Activated T-cell treated with anti-CD3 and anti-CD28 coated beads for 1 hour (primary cell): ENCODE data around the gene MX2.

Source experiments
- DNase-seq: peaks from one replicate; pipeline ENCODE4 v3.0.0-alpha.2; 2020; ENCODE audit warnings: low read depth

MX2 gene

DNA sequence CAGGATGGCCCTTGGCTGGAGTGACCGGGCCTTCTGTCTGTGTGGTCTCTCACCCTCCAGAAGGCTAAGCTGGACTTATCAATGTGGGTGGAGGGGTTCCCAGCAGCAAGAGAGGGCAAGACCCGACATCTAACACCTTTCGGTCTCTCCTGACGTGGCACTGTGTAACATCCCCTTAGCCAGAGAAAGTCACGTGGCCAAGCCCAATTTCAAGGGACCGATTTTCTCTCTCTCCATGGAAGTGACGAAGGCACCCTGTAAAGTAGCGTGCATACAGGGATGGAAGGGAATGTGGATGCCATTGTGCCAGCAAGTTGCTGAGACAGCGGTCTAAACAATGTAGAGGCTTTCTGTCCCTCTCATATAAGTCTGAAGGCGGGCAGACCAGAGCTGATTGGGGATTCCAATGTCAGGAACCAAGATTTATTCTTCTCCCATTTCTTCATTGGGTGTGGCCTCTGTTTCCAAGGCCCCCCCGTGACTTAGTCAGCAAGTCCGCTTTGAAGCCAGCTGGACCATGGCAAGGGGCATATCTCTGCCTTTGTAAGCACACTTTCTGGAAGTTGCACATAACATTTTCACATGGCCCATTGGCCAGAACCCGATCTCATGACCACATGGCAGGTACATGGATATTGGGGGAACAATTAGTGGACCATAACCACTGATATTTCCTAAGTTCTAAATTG lies 76.7 kb downstream of the MX2 start:
- DNase-seq: no peak

DNA sequence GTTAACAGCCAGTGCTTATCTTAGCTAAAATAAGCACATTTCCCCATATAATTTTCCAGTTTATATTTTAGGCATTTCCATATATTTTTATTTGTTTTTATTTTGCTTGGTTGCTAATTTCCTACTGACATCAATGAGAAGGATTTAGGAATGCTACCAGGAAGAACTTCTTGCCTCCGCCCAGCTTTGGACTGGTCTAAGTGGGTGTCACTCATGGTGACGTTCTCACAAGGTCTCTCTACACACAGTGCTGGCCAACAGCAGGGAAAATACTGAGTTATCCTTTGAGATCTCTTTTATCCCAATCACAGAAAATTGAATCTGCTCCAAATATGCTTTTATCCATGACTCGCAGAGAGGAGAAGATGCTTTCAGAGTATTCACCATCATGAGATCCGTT lies 77.4 kb downstream of the MX2 start:
- DNase-seq: no peak

DNA sequence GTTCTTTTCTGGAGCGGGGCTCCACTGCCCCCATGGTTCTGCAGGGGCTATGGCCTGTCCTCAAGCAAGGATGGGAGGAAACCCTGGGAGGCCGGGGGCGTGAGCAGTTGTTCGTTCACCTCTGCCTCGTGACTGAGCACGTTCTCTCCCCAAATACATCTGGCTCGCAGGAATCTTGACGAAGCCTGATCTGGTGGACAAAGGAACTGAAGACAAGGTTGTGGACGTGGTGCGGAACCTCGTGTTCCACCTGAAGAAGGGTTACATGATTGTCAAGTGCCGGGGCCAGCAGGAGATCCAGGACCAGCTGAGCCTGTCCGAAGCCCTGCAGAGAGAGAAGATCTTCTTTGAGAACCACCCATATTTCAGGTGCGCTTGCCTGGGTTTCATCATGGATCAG lies 79.7 kb downstream of the MX2 start:
- DNase-seq: no peak

DNA sequence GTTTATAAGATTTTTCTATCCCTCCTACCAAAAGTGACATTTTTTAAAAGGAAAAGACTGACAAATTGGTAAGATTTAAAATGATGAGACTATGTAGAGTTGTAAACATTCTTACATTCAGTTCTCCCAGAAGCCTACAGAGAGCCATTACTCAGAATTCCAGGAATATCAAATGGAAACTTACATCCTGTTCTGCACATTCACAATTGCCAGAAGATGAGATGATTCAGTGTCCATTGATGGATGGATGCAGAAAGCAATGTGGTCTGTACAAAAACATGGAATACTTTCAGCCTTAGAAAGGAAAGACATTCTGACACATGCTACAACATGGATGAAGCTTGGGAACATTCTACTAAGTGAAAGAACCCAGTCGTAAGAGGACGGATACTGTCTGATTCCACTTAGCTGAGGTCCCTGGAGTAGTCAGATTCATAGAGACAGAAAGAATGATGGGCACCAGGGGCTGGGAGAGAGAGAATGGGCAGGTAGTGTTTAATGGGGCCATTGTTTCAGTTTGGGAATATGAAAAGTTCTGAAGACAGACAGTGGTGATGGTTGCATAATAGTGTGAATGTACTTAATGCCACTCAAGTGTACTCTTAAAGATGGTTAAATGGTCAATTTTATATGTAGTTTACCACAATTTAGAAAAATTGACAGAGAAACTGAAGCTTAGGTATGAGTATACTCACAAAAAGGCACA lies 80.8 kb downstream of the MX2 start:
- DNase-seq: no peak

DNA sequence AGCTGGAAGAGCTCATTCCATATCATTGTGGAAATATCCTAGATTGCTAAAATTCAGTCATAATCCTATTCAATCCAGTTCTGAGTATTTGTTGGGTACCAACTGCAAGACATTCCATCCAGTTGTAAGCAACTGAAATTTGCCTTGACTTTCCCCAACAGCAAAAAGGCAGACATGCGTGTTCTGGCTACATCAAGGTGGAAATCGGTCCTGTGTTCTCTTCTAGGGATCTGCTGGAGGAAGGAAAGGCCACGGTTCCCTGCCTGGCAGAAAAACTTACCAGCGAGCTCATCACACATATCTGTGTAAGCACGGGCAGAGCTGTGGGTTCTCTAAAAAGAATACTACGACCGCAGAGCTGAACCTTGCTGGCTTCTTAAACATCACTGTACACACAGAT lies 81.7 kb downstream of the MX2 start:
- no peak for DNase-seq

DNA sequence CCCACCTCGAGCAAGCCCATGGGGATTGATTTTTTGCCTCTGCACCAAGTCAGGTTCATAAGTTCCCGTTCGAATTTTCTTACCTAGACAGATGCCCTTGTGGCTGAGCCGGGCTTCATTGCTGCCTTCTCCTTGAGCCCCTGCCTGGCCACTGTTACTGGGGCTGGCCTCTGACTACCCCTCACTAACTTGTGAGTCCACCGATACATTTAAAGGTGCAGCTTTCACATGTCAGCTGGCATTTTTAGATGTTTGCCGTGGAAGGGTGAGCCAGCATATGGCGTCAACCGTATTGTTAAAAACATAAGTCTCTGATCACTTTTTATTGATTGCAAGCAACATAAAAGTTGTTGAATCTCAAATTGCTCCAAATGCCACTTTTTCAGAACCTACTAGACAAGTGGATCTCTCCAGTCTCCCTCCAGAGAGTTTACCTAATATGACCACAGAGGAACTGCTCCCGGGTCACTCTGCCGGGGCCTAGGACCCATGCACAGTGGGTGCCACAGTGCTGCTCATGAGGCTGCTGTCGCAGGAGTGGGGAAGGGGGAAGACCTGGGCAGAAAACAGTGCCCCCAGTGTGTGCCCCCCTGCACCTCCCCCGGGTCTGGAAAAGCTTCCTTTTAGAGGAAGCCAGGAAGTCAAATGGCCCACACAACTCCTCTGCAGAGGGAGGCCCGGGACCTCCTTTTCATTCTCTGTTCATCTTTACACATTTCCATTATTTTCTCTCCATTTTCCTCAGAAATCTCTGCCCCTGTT lies 83.1 kb downstream of the MX2 start:
- DNase-seq: no peak

DNA sequence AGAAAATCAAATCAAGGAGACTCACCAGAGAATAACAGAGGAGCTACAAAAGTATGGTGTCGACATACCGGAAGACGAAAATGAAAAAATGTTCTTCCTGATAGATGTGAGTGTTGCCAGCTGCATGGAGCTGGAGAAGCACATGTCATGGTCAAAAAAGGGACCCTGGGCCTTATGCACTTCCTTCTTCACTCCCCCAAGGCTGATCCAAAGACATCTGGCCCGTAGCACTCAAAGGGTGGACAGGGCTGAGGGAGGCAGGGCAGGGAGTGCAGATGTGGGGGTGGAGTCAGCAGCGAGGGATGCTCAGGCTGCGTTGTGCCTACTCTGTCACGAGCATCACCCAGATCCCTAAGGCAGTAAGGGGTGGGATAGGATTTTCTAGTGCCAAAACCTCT lies 83.6 kb downstream of the MX2 start:
- no peak for DNase-seq

DNA sequence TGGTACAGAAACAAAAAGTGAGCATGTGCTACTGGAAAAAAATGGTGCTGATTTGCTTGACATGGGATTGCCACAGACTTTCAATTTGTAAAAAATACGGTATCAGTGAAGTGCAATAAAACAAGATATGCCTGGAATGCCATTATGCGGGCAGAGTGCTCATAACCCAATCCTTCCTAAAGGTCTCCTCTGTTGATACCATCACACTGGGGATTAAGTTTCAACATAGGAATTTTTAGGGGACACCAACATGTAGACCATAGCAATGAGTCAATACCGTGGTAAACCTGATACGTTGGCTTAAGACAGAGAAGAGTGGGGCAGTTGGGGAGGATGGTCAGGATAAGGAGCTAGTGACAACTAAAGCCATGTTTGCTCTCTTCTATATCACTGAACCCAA lies 84.8 kb downstream of the MX2 start:
- DNase-seq: no peak

DNA sequence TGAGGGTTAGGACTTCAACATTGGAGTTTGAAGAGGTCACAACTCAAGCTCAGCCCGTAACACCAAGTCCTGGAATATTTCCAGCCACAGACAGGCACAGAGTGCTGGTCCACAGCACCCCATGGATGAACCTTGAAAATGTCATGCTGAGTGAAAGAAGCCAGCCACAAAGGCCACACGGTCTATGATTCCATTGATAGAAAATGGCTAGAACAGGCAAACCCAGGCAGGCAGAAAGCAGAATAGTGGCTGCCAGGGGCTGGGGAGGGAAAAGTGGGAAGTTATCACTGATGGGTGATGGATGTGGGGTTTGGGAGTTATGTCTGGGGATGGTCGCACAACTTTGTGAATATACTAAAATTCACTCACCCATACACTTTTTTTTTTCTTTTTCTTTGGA lies 85.5 kb downstream of the MX2 start:
- no peak for DNase-seq

DNA sequence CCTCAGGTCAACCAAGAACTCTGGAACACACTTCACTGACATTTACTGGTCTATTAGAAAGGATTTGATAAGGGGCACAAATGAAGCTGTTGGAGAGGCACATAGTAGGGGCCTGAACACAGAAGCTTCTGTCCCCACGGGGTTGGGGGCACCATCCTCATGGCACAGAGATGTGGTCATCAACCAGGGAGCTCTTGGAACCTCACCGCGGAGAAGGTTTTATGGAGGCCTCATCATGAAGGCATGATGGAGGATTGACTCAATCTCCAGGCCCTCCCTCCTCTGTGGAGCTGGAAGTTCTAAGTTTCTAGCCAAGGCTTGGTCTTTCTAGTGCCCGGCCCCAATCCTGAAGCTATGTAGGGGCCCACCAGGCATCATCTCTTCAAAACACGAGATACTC lies 87.8 kb downstream of the MX2 start:
- DNase-seq: no peak

DNA sequence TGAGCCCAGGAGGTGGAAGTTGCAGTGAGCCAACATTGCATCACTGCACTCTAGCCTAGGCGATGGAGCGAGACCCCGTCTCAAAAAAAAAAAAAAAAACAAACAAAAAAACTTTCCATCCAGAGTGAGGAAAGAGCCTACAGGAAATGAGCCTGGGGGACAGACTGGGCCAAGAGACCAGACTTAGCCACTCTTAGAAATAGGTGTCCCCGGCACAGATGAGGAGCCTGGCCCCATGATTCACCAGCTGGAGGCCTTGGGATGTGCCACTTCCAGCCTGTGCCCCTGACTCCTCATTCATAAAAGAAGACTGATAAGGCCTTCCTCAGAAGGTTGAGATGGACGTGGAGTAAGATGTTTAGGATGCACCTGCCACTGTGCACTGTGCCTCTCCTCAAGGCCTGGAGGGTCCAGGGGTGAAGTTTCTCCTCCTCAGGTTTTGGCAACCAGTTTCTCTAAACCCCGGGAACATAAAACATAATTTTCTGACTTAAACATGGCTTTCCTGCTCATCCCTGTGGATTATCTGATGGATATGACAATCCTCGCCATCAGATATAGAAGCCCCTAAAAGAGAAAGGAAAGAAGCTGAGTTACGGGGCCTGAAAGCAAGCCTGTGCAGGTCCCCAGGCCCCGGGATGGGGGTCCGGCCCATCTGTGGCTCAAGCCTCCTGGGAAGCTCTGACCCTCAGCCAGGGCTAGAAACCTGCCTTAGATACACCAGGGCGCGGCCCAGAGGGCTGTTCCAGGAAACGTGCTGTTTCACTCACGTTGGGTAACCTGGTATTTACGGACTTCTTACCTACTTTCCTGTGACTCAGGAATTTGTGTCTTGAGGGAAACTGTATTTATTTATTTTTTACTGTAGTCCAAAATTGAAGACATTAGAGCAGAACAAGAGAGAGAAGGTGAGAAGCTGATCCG lies 90.2 kb downstream of the MX2 start:
- DNase-seq: no peak

DNA sequence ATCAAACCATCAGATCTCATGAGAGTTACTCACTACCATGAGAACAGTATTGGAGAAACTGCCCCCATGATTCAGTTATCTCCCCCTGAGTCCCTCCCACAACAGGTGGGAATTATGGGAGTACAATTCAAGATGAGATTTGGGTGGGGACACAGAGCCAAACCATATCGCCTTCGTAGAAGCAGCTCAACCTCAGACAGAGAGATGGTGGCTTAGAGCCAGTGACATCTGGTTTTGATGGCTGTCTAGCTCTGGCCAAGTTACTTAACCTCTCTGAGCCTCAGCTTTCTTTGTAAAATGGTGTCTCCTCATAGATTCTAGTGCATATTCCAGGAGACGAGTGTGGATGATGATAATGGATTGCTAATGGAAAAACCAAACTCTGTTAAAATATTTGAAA lies 91.4 kb downstream of the MX2 start:
- no peak for DNase-seq

DNA sequence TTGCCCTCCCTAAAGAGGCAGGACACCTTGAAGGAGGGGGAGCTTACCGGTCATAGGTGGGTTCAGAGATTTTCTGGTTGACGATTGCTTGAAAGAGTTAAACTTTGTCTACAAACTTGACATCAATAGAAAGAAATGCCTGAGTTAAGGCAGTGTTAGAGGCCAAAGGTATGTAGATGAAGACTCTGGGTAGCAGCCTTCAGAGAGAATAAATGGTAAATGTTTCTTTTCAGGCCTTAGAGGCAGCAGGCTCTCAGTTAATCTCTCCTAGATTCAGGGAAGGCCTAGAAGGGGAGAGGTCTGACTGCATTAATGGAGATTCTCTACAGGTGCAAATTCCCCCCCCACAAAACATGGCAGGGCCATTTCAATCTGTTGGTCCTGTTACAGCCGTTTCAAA lies 91.9 kb downstream of the MX2 start:
- DNase-seq: no peak

DNA sequence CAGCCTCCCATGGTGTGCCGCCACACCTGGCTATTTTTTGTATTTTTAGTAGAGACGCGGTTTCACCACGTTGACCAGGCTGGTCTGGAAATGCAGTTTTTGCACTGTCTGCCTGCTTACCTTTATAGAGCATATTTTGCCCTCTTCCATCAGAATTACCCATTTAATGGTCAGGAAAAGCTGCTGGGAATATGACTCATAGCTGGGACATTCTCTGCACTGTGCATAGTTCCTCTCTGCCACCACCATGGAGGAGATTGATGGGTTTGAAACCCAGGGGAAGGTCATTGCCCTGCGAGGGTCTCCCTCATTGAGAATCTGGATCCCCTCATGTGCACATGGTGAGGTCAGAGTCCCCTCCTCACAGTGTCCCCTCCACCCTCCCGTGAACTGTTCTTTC lies 96.3 kb downstream of the MX2 start:
- DNase-seq: no peak

DNA sequence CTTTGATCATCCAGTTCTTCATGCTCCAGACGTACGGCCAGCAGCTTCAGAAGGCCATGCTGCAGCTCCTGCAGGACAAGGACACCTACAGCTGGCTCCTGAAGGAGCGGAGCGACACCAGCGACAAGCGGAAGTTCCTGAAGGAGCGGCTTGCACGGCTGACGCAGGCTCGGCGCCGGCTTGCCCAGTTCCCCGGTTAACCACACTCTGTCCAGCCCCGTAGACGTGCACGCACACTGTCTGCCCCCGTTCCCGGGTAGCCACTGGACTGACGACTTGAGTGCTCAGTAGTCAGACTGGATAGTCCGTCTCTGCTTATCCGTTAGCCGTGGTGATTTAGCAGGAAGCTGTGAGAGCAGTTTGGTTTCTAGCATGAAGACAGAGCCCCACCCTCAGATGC lies 96.7 kb downstream of the MX2 start:
- DNase-seq: no peak
